Gastrocnemius medialis (tissue), 4 donors: ENCODE results near the gene CPLX3. TPM values are rescaled to one million over a fixed set of nuclear protein-coding genes. Genes with fewer than 3 reads are reported as not detected.

Experiments
- ATAC-seq, 2 donors: fragments of 150-250 bp; one replicate each; pipeline ENCODE4 v1.9.1; 2016
- DNase-seq, 2 donors: peaks; one replicate each; pipeline ENCODE4 v3.0.0-alpha.2; 2019
- H3K27ac ChIP-seq, 4 donors: fragments of 200-600 bp; sonication (generic); 1 replicate in 1 of 4; 2 replicates in 3 of 4; pipeline ENCODE4 v1.5.1; 2016 to 2018; ENCODE audit warnings: mild to moderate bottlenecking in 2 of 4, moderate library complexity in 1 of 4
- H3K27me3 ChIP-seq, 3 donors: fragments of 200-600 bp; sonication (generic) in 2 of 3; 1 replicate in 1 of 3; 2 replicates in 2 of 3; pipeline versions ENCODE4 v1.5.1 to v1.6.0; 2016 to 2019; ENCODE audit warnings: mild to moderate bottlenecking in 1 of 3, moderate library complexity in 1 of 3
- H3K36me3 ChIP-seq, 2 donors: fragments of 200-600 bp; sonication (generic) in 1 of 2; one replicate each; pipeline ENCODE4 v1.5.1; 2017 to 2018
- H3K4me1 ChIP-seq, 2 donors: fragments of 200-600 bp; sonication (generic) in 1 of 2; one replicate each; pipeline ENCODE4 v1.5.1; 2016 to 2017; ENCODE audit warnings: mild to moderate bottlenecking in 2 of 2
- H3K4me3 ChIP-seq, 4 donors: fragments of 200-600 bp; sonication (generic) in 3 of 4; 1 replicate in 1 of 4; 2 replicates in 3 of 4; pipeline ENCODE4 v1.5.1; 2016 to 2019; ENCODE audit warnings: mild to moderate bottlenecking in 2 of 4
- H3K9me3 ChIP-seq, 3 donors: fragments of 200-600 bp; sonication (generic) in 2 of 3; 1 replicate in 1 of 3; 2 replicates in 2 of 3; pipeline ENCODE4 v1.5.1; 2016 to 2019
- POLR2A ChIP-seq, 2 donors: fragments of 450-650 bp; IDR thresholded peaks; one replicate each; pipeline ENCODE4 v1.6.1; 2017; ENCODE audit warnings: antibody characterized with exemption in 2 of 2, mild to moderate bottlenecking in 2 of 2, moderate library complexity in 2 of 2
- in situ Hi-C, 4 donors: fragments of 200-750 bp; cut with MboI; loops; one replicate each; pipeline versions ENCODE4 v1.15.0 to v1.8.0; 2017; ENCODE audit warnings: low sequenced_read_pairs in 4 of 4
- intact Hi-C: fragments of 100-400 bp; cut with DNase I; formaldehyde crosslinking; loops from one replicate; pipeline ENCODE4 v1.15.1; 2023; ENCODE audit warnings: low total_unique reads
- total RNA-seq, 4 donors: library from RNA; depleted of rRNA; stranded (reverse); fragments of >200 nt; gene quantifications; one replicate each; pipeline versions ENCODE4 v1.1.0 to v1.2.3, GENCODE V29; 2016
- TF ChIP-seq, protein P1 (sequence below), 5 experiments: fragments of 450-650 bp in 3 of 5; fragments of 200-600 bp in 2 of 5; sonication (generic) in 2 of 5; IDR thresholded peaks in 4 of 5; conservative IDR thresholded peaks in 1 of 5; 1 replicate in 4 of 5; 2 replicates in 1 of 5; pipeline ENCODE4 v1.5.1; 2016 to 2019; ENCODE audit warnings: antibody characterized with exemption in 5 of 5, mild to moderate bottlenecking in 3 of 5, moderate library complexity in 3 of 5

The CPLX3 gene
- total RNA-seq, 4 donors from 2014 or later, result not detected

DNA sequence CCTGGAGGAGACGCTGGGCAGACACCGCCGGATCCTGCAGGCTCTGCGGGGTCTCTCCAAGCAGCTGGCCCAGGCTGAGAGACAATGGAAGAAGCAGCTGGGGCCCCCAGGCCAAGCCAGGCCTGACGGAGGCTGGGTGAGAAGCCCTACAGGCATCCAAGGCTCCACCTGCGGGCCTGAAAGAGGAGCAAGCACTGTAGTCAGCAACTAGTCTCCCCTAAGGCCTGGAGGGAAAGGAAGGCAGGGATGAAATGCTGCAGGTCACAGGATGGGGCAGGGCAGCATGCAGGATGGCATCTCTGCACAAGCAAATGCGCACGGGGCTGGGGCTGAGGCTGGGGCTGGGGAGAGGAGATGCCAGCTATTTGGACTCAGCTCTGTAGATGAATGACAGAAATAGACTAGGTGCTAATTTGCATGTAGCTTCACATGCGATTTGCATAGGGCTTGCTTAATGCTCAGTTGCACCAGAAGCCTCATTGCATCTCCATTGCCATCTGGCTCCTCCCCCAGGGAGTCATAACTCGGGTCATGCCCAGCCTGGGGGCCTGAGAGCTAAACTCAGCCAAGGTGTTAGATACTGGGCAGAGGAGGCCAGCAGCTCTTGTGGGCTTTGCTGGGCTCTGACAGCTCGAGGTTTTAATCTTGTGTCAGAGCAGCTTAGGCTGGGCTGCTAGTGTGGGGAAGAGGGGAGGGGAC lies 5.2 kb upstream of the CPLX3 start:
- peaks cover 0 to 5% of the 10 kb centered on the region in 2 donors for H3K4me1 ChIP-seq
- intact Hi-C loops, result no loop called here
- H3K4me3 ChIP-seq, result no peak overlapping the region
- H3K27me3 ChIP-seq, result no peaks in the 10 kb centered on the region
- ATAC-seq (no peak), DNase-seq (no peak)
- in situ Hi-C loops, result no loop called here
- H3K9me3 ChIP-seq, result no peaks in the 10 kb centered on the region
- H3K27ac ChIP-seq, result no peak overlapping the region
- no peaks in the 10 kb centered on the region for H3K36me3 ChIP-seq
- TF ChIP-seq POLR2A (IDR thresholded peaks at IDR 0.05), result no peak
- TF ChIP-seq, protein P1, sequence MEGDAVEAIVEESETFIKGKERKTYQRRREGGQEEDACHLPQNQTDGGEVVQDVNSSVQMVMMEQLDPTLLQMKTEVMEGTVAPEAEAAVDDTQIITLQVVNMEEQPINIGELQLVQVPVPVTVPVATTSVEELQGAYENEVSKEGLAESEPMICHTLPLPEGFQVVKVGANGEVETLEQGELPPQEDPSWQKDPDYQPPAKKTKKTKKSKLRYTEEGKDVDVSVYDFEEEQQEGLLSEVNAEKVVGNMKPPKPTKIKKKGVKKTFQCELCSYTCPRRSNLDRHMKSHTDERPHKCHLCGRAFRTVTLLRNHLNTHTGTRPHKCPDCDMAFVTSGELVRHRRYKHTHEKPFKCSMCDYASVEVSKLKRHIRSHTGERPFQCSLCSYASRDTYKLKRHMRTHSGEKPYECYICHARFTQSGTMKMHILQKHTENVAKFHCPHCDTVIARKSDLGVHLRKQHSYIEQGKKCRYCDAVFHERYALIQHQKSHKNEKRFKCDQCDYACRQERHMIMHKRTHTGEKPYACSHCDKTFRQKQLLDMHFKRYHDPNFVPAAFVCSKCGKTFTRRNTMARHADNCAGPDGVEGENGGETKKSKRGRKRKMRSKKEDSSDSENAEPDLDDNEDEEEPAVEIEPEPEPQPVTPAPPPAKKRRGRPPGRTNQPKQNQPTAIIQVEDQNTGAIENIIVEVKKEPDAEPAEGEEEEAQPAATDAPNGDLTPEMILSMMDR (IDR thresholded peaks at IDR 0.05 in 4 of 5, conservative IDR thresholded peaks at IDR 0.05 in 1 of 5), result no peak

DNA sequence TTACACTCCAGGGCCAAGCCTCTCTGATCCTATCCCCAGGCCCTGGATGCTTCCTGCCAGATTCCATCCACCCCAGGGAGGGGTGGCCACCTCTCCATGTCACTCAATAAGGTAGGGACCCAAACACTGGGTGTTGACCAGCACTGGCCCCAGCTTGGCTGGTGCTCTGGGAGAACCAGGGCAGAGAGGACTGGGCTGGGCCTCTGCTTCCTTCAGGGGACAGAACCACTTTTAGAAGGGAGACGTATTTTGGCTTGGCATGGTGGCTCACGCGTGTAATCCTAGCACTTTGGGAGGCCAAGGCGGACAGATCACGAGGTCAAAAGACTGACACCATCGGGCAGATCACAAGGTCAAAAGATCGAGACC lies 4.7 kb upstream of the CPLX3 start:
- H3K27ac ChIP-seq, result no peak overlapping the region
- no peak overlapping the region for H3K4me3 ChIP-seq
- ATAC-seq, result no peak
- in situ Hi-C loops (no loop called here), intact Hi-C loops (no loop called here)
- no peak for DNase-seq
- H3K36me3 ChIP-seq, result no peaks in the 10 kb centered on the region
- H3K27me3 ChIP-seq, result peaks cover 2 to 3% (median 2%) of the 10 kb centered on the region in 3 donors
- TF ChIP-seq, protein P1 (IDR thresholded peaks at IDR 0.05 in 4 of 5, conservative IDR thresholded peaks at IDR 0.05 in 1 of 5), result no peak
- no peak for TF ChIP-seq POLR2A (IDR thresholded peaks at IDR 0.05)
- peaks cover 0 to 5% of the 10 kb centered on the region in 2 donors for H3K4me1 ChIP-seq
- H3K9me3 ChIP-seq, result no peaks in the 10 kb centered on the region

DNA sequence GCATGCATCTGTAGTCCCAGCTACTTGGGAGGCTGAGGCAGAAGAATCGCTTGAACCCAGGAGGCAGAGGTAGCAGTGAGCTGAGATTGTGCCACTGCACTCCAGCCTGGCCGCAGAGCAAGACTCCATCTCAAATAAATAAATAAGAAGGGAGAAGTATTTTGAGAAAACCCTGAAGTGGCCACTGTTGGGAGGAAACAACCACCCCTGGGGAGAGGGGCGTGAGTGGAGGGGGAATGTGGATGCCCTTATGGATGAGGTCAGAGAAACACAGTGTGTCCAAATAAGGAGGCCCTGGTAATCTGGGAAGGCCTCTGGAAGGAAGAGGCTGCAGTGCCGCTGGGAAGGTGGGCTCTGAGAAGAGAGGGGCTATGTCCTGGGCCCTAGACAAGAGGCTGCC lies 4.2 kb upstream of the CPLX3 start:
- in situ Hi-C loops (no loop called here), intact Hi-C loops (no loop called here)
- no peak overlapping the region for H3K4me3 ChIP-seq
- no peaks in the 10 kb centered on the region for H3K36me3 ChIP-seq
- no peak for TF ChIP-seq POLR2A (IDR thresholded peaks at IDR 0.05)
- TF ChIP-seq, protein P1 (IDR thresholded peaks at IDR 0.05 in 4 of 5, conservative IDR thresholded peaks at IDR 0.05 in 1 of 5), result no peak
- no peak for DNase-seq
- no peaks in the 10 kb centered on the region for H3K9me3 ChIP-seq
- no peak overlapping the region for H3K27ac ChIP-seq
- ATAC-seq, result no peak
- peaks cover 0 to 5% of the 10 kb centered on the region in 2 donors for H3K4me1 ChIP-seq
- H3K27me3 ChIP-seq, result peaks cover 6 to 7% (median 7%) of the 10 kb centered on the region in 3 donors

DNA sequence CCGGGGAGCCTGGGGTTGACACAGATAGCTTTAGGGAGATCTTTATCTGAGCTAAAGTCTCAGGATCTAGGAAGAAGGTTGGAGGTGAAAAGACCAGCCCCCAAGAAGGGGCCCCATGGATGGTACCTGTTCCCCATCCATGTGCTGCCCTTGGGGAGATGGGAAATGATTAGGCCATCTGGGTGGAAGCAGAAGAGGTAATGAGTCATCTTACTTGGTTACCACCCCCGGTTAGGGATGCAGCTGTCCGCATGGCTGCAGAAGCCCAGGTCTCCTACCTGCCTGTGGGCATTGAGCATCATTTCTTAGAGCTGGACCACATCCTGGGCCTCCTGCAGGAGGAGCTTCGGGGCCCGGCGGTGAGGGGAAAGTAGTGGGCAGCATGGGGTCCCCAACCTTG lies 3.1 kb upstream of the CPLX3 start:
- H3K36me3 ChIP-seq, result no peaks in the 10 kb centered on the region
- in situ Hi-C loops (no loop called here), intact Hi-C loops (no loop called here)
- H3K9me3 ChIP-seq, result no peaks in the 10 kb centered on the region
- ATAC-seq (no peak), DNase-seq (no peak)
- H3K27ac ChIP-seq, result no peak overlapping the region
- no peaks in the 10 kb centered on the region for H3K4me1 ChIP-seq
- H3K4me3 ChIP-seq, result no peak overlapping the region
- TF ChIP-seq, protein P1 (IDR thresholded peaks at IDR 0.05 in 4 of 5, conservative IDR thresholded peaks at IDR 0.05 in 1 of 5), result no peak
- no peak for TF ChIP-seq POLR2A (IDR thresholded peaks at IDR 0.05)
- H3K27me3 ChIP-seq, result peaks cover 6 to 13% (median 7%) of the 10 kb centered on the region in 3 donors

DNA sequence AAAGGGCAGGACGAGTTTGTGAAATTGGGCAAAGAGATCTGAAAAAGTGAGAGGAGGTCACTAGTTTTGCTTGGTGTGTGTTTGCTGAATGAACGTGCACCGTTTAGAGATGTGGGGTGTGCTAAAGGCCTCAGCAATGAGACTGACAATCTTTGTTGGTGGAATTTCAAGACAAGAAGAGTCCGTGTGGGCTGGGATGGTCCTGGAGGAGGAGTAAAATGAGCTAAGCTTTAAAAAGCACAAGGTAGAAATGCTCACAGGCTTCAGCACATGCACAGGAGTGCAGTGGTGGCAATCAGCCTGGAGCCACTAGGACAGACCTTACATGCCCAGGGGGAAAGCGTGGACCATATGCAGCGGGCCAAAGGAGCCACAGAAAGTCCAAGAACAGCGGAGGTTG lies 1.5 kb upstream of the CPLX3 start:
- no peak for TF ChIP-seq POLR2A (IDR thresholded peaks at IDR 0.05)
- TF ChIP-seq, protein P1 (IDR thresholded peaks at IDR 0.05 in 4 of 5, conservative IDR thresholded peaks at IDR 0.05 in 1 of 5), result no peak
- H3K36me3 ChIP-seq, result no peaks in the 10 kb centered on the region
- H3K9me3 ChIP-seq, result no peaks in the 10 kb centered on the region
- ATAC-seq (no peak), DNase-seq (no peak)
- no peak overlapping the region for H3K27ac ChIP-seq
- peaks cover 6 to 13% (median 7%) of the 10 kb centered on the region in 3 donors for H3K27me3 ChIP-seq
- H3K4me1 ChIP-seq, result no peaks in the 10 kb centered on the region
- no peak overlapping the region for H3K4me3 ChIP-seq
- in situ Hi-C loops, result no loop called here
- intact Hi-C loops, result no loop called here
